ENCODE data around the gene SLC5A4.
"Not testable (repeated sequence)": the region's sequence is repeated elsewhere in the genome, so short reads cannot be mapped to it uniquely, and the experiment has no call there.

The SLC5A4 gene

DNA sequence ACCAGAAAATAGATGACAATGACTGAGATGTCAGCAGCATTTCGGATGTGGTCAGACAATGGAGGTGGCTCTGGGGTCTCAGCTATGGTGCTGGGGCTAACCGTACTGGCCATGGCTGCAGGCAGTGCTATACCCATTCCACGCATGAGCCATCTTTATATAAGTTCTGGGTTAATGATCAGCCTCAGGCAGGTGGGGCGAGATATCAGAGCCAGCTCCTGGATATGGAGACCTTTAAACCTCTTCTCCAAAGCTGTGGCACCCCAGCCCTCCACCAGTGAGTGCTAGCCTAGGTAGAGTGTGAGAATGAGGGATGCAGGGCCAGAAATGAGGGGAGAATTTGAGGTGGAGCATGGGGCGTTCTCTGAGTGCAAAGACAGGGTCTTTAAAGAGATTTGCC lies at the start of gene SLC5A4:
Gene SLC5A4, minus strand, starts transcription at position 131 of the 400 bp plus-strand sequence. Its CDS starts 18 bp downstream, at position 113.
- in situ Hi-C loops (cut with MboI; ENCODE audit: low sequenced_read_pairs), result loop anchor here (25.0 kb wide), 1 partner anchor 118 kb away; no protein-coding TSS in a partner anchor

- in situ Hi-C loops (cut with MboI; ENCODE audit: low sequenced_read_pairs), result not testable (repeated sequence)
These were observed 38.8 kb upstream of the SLC5A4 start for GRCh38 chr22:32293921-32294320.

GRCh38 chr22:32286290-32286840 lies 31.2 kb upstream of the SLC5A4 start:
- in situ Hi-C loops (cut with MboI; ENCODE audit: low sequenced_read_pairs), result no loop called here

DNA sequence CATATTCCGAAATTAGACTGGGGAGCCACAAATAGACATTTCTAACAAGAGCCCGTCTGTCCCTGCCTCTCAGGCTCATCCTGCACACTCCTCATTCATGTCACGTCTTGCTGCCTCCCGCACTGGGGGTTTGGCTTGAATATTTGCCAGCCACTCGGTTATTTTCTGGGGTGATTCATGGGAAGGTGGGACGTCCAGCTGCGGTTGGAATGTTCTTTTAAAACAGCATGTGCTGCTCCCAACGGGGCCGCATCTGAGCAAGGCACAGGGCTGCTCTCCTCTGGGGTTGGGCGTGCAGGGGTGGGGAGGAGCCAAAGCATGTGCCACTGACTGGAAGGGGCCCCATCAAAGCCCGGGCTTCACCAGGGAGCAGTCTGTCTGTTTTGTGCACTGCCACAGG lies 25.9 kb upstream of the SLC5A4 start:
- in situ Hi-C loops (cut with MboI; ENCODE audit: low sequenced_read_pairs), result no loop called here

- in situ Hi-C loops (cut with MboI; ENCODE audit: low sequenced_read_pairs), result not testable (repeated sequence)
These were observed 20.2 kb upstream of the SLC5A4 start for GRCh38 chr22:32275353-32275752.

DNA sequence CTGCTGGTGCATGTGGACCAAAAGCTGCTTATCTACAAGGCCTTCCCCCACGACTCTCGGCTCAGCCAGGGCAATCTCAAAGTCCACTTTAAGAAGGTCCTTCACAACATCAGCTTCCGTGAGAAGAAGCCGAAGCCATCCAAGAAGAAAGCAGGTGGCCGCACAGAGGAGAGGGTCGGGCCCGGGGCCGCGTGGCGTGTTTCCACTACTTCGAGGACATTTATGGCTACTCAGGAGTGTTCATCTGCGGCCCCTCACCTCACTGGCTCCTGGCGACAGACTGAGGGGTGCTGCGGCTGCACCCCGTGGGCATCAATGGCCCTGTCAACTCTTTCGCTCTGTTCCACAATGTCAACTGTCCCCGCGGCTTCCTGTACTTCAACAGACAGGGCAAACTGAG lies 16.2 kb upstream of the SLC5A4 start:
- in situ Hi-C loops (cut with MboI; ENCODE audit: low sequenced_read_pairs), result loop anchor here (25.0 kb wide), 1 partner anchor 134 kb away; no protein-coding TSS in a partner anchor

DNA sequence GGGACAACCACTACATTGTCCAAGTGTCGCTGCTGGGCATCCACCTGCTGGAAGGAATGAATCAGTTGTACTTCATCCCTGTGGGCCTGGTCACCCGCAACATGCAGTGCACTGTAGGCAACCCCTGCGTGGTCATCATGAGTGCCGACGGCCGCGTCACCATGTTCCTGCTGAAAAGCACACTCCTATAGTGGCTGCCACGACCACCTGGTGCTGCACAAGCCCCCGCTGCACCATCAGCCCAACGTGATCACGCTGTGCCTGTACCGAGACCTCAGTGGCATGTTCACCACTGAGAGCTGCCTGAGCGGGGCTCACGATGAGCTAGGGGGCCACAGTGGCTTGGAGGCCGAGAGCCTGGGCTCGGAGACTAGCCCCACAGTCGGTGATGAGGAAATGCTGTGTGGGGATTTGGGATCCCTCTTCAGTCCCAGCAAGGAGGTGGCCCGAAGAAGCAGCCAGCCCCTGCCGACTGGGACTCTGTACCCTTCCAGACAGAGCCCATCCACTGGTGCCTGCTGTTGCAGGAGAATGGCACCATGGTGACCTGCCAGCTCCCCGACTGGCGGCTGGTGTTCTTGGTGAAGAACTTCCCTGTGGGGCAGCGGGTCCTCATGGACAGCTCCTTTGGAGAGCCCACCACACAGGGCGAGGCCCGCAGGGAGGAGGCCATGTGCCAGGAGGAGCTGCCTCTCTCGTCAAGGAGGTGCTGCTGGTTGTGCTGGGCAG lies 15.7 kb upstream of the SLC5A4 start:
- in situ Hi-C loops (cut with MboI; ENCODE audit: low sequenced_read_pairs), result loop anchor here (25.0 kb wide), 1 partner anchor 134 kb away; no protein-coding TSS in a partner anchor

DNA sequence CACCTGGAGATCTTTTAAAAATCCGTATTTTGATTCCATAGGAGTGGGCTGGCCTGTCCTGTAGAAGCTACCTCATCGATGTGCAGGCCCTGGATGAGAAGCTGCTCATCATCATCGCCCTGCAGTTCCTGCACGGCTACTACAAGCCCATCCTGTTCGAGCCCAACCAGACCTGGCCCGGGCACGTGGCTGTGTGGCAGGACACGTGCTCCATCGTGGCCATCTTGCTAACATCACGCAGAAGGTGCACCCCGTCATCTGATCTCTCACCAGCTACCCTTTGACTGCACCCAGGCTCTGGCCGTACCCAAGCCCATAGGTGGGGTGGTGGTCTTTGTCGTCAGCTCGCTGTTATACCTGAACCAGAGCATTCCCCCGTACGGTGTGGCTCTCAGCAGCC lies 14.2 kb upstream of the SLC5A4 start:
- in situ Hi-C loops (cut with MboI; ENCODE audit: low sequenced_read_pairs), result loop anchor here (25.0 kb wide), 1 partner anchor 132 kb away; no protein-coding TSS in a partner anchor

DNA sequence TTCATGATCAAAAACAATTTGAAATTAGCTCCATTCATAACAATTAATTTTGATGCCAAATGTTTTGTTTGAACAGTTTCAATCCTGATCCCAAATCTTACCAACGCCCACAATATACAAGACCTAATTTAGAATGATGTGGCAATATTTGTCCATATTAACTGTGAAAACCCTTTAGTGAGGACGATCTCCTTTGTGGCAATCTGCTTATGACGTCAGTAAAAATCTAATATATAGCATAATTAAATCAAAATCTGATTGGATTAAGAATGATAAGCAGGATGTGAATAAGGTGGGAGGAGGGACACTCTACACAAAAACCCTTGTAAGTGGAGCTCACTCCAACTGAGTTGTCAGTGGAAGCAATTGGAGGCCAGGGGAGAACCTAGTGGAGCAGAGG lies 11.9 kb upstream of the SLC5A4 start:
- in situ Hi-C loops (cut with MboI; ENCODE audit: low sequenced_read_pairs), result loop anchor here (25.0 kb wide), 1 partner anchor 130 kb away; no protein-coding TSS in a partner anchor

DNA sequence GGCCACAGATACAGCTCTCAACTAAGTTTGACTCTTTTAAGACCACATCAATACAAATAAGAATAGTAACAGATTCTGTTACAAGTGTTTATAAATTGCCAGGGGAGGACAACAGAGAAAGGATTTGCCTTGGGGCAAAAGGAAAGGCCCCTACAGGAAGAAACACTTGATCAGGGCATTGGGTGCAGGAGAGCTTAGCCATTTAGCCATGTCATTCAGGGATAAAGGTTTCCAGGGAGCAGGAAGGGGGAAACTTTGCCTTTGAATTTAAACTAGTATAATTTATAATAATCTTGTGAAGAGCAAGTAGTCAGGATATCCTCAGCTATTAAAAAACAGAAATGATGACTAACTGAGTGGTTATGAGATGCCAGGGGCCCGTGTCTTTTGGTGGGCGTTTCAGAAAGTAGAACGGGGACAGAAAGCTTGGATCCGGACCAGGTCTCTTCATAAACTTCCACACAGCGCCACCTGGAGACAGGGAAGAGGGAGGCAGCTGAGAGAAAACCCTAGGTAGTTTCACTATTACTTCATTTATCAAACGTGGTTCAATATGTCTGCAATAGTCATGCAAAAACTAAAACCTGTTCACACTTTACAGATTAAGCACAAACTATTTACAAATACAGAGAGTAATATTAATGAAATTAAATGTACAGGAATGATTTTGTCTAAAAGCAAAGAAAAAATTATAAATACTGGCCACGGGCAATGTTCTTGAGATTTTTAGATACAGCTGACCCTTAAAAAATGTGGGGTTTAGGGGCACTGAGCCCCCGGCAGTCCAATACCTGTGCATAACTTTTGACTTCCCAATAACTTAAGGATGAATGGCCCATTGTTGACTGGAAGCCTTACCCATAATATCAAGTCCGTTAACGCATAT lies 11.0 kb upstream of the SLC5A4 start:
- in situ Hi-C loops (cut with MboI; ENCODE audit: low sequenced_read_pairs), result loop anchor here (25.0 kb wide), 1 partner anchor 129 kb away; no protein-coding TSS in a partner anchor

DNA sequence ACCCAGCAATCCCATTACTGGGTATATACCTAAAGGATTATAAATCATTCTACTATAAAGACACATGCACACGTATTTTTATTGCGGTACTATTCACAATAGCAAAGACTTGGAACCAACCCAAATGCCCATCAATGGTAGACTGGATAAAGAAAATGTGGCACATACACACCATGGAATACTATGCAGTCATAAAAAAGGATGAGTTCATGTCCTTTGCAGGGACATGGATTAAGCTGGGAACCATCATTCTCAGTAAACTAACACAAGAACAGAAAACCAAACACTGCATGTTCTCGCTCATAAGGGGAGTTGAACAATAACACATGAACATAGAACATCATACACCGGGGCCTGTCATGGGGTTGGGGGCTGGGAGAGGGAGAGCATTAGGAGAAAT lies 8.5 kb upstream of the SLC5A4 start:
- in situ Hi-C loops (cut with MboI; ENCODE audit: low sequenced_read_pairs), result loop anchor here (25.0 kb wide), 1 partner anchor 126 kb away; no protein-coding TSS in a partner anchor

- in situ Hi-C loops (cut with MboI; ENCODE audit: low sequenced_read_pairs), result loop anchor here (25.0 kb wide), 1 partner anchor 124 kb away; no protein-coding TSS in a partner anchor
These were observed 6.2 kb upstream of the SLC5A4 start for GRCh38 chr22:32261306-32261705.

DNA sequence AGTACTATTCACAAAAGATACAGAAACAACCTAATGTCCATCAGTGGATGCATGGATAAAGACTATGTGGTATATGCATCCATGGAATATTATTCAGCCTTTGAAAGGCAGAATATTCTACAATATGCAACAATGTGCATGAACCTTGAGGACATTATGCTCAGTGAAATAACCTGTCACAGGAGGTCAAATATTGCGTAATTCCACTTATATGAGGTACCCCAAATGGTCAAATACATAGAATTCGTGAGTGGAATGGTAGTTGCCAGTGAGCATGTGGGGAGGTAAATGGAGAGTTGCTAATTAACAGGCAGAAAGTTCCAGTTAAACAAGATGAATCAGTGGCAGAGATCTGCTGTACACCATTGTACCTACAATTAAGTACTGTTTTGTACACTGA lies 3.6 kb upstream of the SLC5A4 start:
- in situ Hi-C loops (cut with MboI; ENCODE audit: low sequenced_read_pairs), result loop anchor here (25.0 kb wide), 1 partner anchor 121 kb away; no protein-coding TSS in a partner anchor

- in situ Hi-C loops (cut with MboI; ENCODE audit: low sequenced_read_pairs), result loop anchor here (25.0 kb wide), 1 partner anchor 118 kb away; no protein-coding TSS in a partner anchor
These were observed 579 bp upstream of the SLC5A4 start for GRCh38 chr22:32255726-32256125.

GRCh38 chr22:32249231-32249630 lies 5.9 kb downstream of the SLC5A4 start:
- in situ Hi-C loops (cut with MboI; ENCODE audit: low sequenced_read_pairs), result no loop called here

GRCh38 chr22:32248276-32248675 lies 6.9 kb downstream of the SLC5A4 start:
- in situ Hi-C loops (cut with MboI; ENCODE audit: low sequenced_read_pairs), result no loop called here

DNA sequence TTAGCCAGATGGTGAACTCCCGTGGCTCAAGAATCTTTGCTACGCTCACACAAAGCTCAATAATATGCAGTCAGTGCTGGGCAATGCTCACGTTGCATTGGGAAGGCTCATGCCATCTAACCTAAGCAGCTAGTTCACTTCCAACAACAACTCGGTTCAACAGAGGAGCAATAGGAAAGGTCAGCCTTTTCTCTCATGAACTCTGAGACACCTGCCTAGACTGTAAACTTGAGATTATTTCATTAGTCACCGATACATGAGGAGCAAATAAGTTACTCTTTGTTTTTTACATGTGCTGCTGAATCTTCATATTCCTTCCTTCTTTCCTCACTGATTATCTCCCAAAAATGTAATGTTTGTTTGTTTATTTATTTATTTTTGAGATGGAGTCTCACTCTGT lies 9.0 kb downstream of the SLC5A4 start:
- in situ Hi-C loops (cut with MboI; ENCODE audit: low sequenced_read_pairs), result no loop called here

- in situ Hi-C loops (cut with MboI; ENCODE audit: low sequenced_read_pairs), result no loop called here
These were observed 10.1 kb downstream of the SLC5A4 start for GRCh38 chr22:32245042-32245441.

DNA sequence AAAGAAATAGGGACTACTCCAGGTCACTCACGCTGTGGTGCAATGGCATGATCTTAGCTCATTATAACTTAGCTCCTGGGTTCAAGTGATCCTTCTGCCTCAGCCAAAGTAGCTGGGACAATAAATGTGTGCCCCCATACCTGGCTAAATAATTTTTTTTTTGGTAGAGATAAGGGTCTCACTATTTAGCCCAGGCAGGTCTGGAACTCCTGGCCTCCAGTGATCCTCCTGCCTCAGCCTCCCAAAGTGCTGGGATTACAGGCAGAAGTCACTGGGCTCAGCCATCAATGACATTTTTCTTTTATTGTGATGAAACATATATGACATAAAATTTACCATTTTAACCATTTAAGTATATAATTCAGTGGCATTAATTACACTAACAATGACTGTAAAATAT lies 10.6 kb downstream of the SLC5A4 start:
- in situ Hi-C loops (cut with MboI; ENCODE audit: low sequenced_read_pairs), result no loop called here

DNA sequence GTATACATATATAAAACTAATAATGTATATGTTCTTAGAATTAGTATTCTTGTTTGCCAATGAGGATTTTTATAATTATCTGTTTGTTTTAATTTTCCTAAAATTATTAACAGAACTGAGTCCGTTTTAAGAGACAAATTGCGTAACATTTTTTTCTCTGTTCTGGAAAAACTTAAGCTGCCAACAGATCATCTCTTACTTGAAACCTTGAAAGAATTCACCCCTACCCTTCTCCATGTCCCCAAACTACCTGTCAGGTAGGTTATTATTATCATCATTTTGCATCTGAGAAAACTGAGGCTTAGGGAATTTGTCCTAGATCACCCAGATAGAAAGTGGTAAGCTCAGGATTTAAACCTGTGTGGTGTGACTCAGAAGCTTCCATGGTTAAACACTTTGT lies 14.7 kb downstream of the SLC5A4 start:
- in situ Hi-C loops (cut with MboI; ENCODE audit: low sequenced_read_pairs), result no loop called here

GRCh38 chr22:32237906-32238305 lies 17.2 kb downstream of the SLC5A4 start:
- in situ Hi-C loops (cut with MboI; ENCODE audit: low sequenced_read_pairs), result no loop called here

Measured in HL-60/S4 treated with retinoic acid at 250 ng/mL for 4 days and 3 days (cell line).